Peyer's patch (tissue), 4 donors: ENCODE data around the gene SLC5A6. TPM values are rescaled to one million over a fixed set of nuclear protein-coding genes. Genes with fewer than 3 reads are reported as not detected.
"Not testable (repeated sequence)": the region's sequence is repeated elsewhere in the genome, so short reads cannot be mapped to it uniquely, and the experiment has no call there.

Experiments
- DNase-seq, 3 donors: peaks; one replicate each; pipeline ENCODE4 v3.0.0-alpha.2; 2017 to 2019
- H3K27ac ChIP-seq, 4 donors: fragments of 200-600 bp; sonication (generic); one replicate each; pipeline ENCODE4 v1.5.1; 2016 to 2019
- H3K27me3 ChIP-seq, 2 donors: fragments of 200-600 bp; sonication (generic); one replicate each; pipeline ENCODE4 v1.5.1; 2019
- H3K36me3 ChIP-seq, 3 donors: fragments of 200-600 bp; sonication (generic); one replicate each; pipeline ENCODE4 v1.5.1; 2016 to 2019
- H3K4me1 ChIP-seq, 4 donors: fragments of 200-600 bp; sonication (generic); one replicate each; pipeline ENCODE4 v1.5.1; 2016 to 2019
- H3K4me3 ChIP-seq, 4 donors: fragments of 200-600 bp; sonication (generic); 1 replicate in 3 of 4; 2 replicates in 1 of 4; pipeline ENCODE4 v1.5.1; 2016 to 2019; ENCODE audit warnings: mild to moderate bottlenecking in 1 of 4
- H3K9me3 ChIP-seq, 4 donors: fragments of 200-600 bp; sonication (generic); one replicate each; pipeline ENCODE4 v1.5.1; 2016 to 2019; ENCODE audit warnings: mild to moderate bottlenecking in 1 of 4
- CTCF ChIP-seq, 6 experiments: fragments of 450-650 bp in 4 of 6; fragments of 200-600 bp in 2 of 6; sonication (generic) in 1 of 6; IDR thresholded peaks; one replicate each; pipeline ENCODE4 v1.5.1; 2017 to 2019; ENCODE audit warnings: antibody characterized with exemption in 6 of 6, mild to moderate bottlenecking in 3 of 6, moderate library complexity in 1 of 6
- POLR2A ChIP-seq, 2 donors: fragments of 450-650 bp; IDR thresholded peaks; one replicate each; pipeline ENCODE4 v1.5.1; 2017; ENCODE audit warnings: antibody characterized with exemption in 2 of 2, mild to moderate bottlenecking in 2 of 2, moderate library complexity in 2 of 2
- total RNA-seq, 4 donors: library from RNA; depleted of rRNA; stranded (reverse); fragments of >200 nt; gene quantifications; one replicate each; pipeline ENCODE4 v1.1.0, GENCODE V29; 2016

SLC5A6 gene
- total RNA-seq, 4 donors from 2014 or later = 42.3 to 78.4 (median 65.8) TPM

- H3K9me3 ChIP-seq = no peaks in the 10 kb centered on the region
- no peaks in the 10 kb centered on the region for H3K4me1 ChIP-seq
- peaks cover 0 to 77% (median 0%) of the 10 kb centered on the region in 3 donors for H3K36me3 ChIP-seq
- DNase-seq = no peak
- H3K27ac ChIP-seq = no peak overlapping the region
- TF ChIP-seq POLR2A (IDR thresholded peaks at IDR 0.05) = no peak
- no peak for TF ChIP-seq CTCF (IDR thresholded peaks at IDR 0.05)
- no peaks in the 10 kb centered on the region for H3K27me3 ChIP-seq
- H3K4me3 ChIP-seq = no peak overlapping the region
These were observed 8.3 kb downstream of the SLC5A6 start for GRCh38 chr2:27203741-27204140.

- Histone ChIP-seq H3K27ac (no peak overlapping the region), H3K4me1 (no peaks in the 10 kb centered on the region), H3K4me3 (no peak overlapping the region), H3K9me3 (no peaks in the 10 kb centered on the region), H3K27me3 (no peaks in the 10 kb centered on the region), H3K36me3 (peaks cover 0 to 71% (median 0%) of the 10 kb centered on the region in 3 donors)
- no peak for DNase-seq
- TF ChIP-seq POLR2A (IDR thresholded peaks at IDR 0.05) (no peak), CTCF (IDR thresholded peaks at IDR 0.05) (no peak)
These were observed 9.2 kb downstream of the SLC5A6 start for GRCh38 chr2:27202854-27203253.

GRCh38 chr2:27201675-27202074, 10.4 kb downstream of the SLC5A6 start:
- H3K36me3 ChIP-seq = peaks cover 0 to 59% (median 0%) of the 10 kb centered on the region in 3 donors

GRCh38 chr2:27199241-27199640, 12.8 kb downstream of the SLC5A6 start:
- peaks cover 0 to 37% (median 0%) of the 10 kb centered on the region in 3 donors for H3K36me3 ChIP-seq
- DNase-seq = peak in 1 of 3 donors; percentile 32
- H3K9me3 ChIP-seq = no peaks in the 10 kb centered on the region
- TF ChIP-seq POLR2A (IDR thresholded peaks at IDR 0.05) (no peak), CTCF (IDR thresholded peaks at IDR 0.05) (no peak)
- no peak overlapping the region for H3K4me3 ChIP-seq
- no peaks in the 10 kb centered on the region for H3K4me1 ChIP-seq
- H3K27me3 ChIP-seq = no peaks in the 10 kb centered on the region
- H3K27ac ChIP-seq = no peak overlapping the region

More at GRCh38 chr2:27201675-27202074, 10.4 kb downstream of the SLC5A6 start:
- no peaks in the 10 kb centered on the region for H3K27me3 ChIP-seq
- TF ChIP-seq CTCF (IDR thresholded peaks at IDR 0.05) (no peak), POLR2A (IDR thresholded peaks at IDR 0.05) (no peak)
- no peak overlapping the region for H3K27ac ChIP-seq
- H3K4me1 ChIP-seq = no peaks in the 10 kb centered on the region
- H3K9me3 ChIP-seq = no peaks in the 10 kb centered on the region
- peak in 1 of 3 donors; percentile 22 for DNase-seq
- no peak overlapping the region for H3K4me3 ChIP-seq

GRCh38 chr2:27198627-27199026, 13.4 kb downstream of the SLC5A6 start:
- Histone ChIP-seq H3K27me3 (no peaks in the 10 kb centered on the region), H3K36me3 (peaks cover 0 to 30% (median 0%) of the 10 kb centered on the region in 3 donors)

GRCh38 chr2:27198068-27198467, 14.0 kb downstream of the SLC5A6 start:
- H3K9me3 ChIP-seq, H3K27ac ChIP-seq, H3K27me3 ChIP-seq, H3K4me3 ChIP-seq, DNase-seq, H3K4me1 ChIP-seq: not testable (repeated sequence)
- H3K36me3 ChIP-seq = peaks cover 0 to 25% (median 0%) of the 10 kb centered on the region in 3 donors

More at GRCh38 chr2:27198627-27199026, 13.4 kb downstream of the SLC5A6 start:
- no peak overlapping the region for H3K27ac ChIP-seq
- H3K4me3 ChIP-seq = no peak overlapping the region
- DNase-seq = no peak
- H3K4me1 ChIP-seq = no peaks in the 10 kb centered on the region
- H3K9me3 ChIP-seq = no peaks in the 10 kb centered on the region
- TF ChIP-seq CTCF (IDR thresholded peaks at IDR 0.05) (no peak), POLR2A (IDR thresholded peaks at IDR 0.05) (no peak)

- H3K27ac ChIP-seq, H3K9me3 ChIP-seq, H3K4me3 ChIP-seq, DNase-seq, H3K27me3 ChIP-seq, H3K4me1 ChIP-seq, H3K36me3 ChIP-seq: not testable (repeated sequence)
These were observed 16.3 kb downstream of the SLC5A6 start for GRCh38 chr2:27195799-27196198.
